Neural cell (in vitro differentiated cells): ENCODE measurements around the gene PYGL. TPM values are rescaled to one million over a fixed set of nuclear protein-coding genes. Genes with fewer than 3 reads are reported as not detected.
A peak's percentile ranks its signal among the peaks of the same experiment; 100 is the strongest.

Source experiments
- H2AFZ ChIP-seq: fragments of 200-600, 300-800 bp; sonication (generic), shearing (Covaris generic); 2 replicates; pipeline ENCODE4 v1.6.0; 2014; ENCODE audit warnings: low read depth, mild to moderate bottlenecking, antibody characterized with exemption, low read length, moderate library complexity
- H3F3A ChIP-seq: fragments of 200-600 bp; shearing (Covaris generic); 2 replicates; pipeline ENCODE4 v1.6.1; 2016; ENCODE audit warnings: mild to moderate bottlenecking, moderate library complexity, mixed read lengths, antibody characterized with exemption, low read length; ENCODE audit not compliant: insufficient read depth, poor library complexity, severe bottlenecking
- H3K27ac ChIP-seq: fragments of 200-600, 300-800 bp; sonication (generic), shearing (Covaris generic); 2 replicates; pipeline ENCODE4 v1.5.1; 2014; ENCODE audit warnings: mild to moderate bottlenecking, low read length, moderate library complexity
- H3K27me3 ChIP-seq: fragments of 300-800, 200-600 bp; sonication (generic), shearing (Covaris generic); 2 replicates; pipeline ENCODE4 v1.6.0; 2014; ENCODE audit warnings: mild to moderate bottlenecking, low read depth, low read length, moderate library complexity; ENCODE audit not compliant: insufficient read depth
- H3K36me3 ChIP-seq: fragments of 300-800, 200-600 bp; sonication (generic), shearing (Covaris generic); 2 replicates; pipeline ENCODE4 v1.5.1; 2014; ENCODE audit warnings: mild to moderate bottlenecking, antibody characterized with exemption, low read length, moderate library complexity; ENCODE audit not compliant: insufficient read depth
- H3K4me2 ChIP-seq: fragments of 300-800, 200-600 bp; sonication (generic), shearing (Covaris generic); 2 replicates; pipeline ENCODE4 v1.6.0; 2014; ENCODE audit warnings: mild to moderate bottlenecking, low read length
- H3K4me3 ChIP-seq: fragments of 300-800, 200-600 bp; sonication (generic), shearing (Covaris generic); 2 replicates; pipeline ENCODE4 v1.5.1; 2014; ENCODE audit warnings: mild to moderate bottlenecking, low read length, moderate library complexity
- H3K79me2 ChIP-seq: fragments of 200-600 bp; shearing (Covaris generic); replicated peaks from 2 replicates; pipeline ENCODE4 v1.6.0; 2014; ENCODE audit warnings: mild to moderate bottlenecking, low read length, moderate library complexity; ENCODE audit not compliant: insufficient read depth
- H3K9ac ChIP-seq: fragments of 300-800, 200-600 bp; sonication (generic), shearing (Covaris generic); 2 replicates; pipeline ENCODE4 v1.6.1; 2016; ENCODE audit warnings: mild to moderate bottlenecking, low read length, mixed read lengths
- H3K9me2 ChIP-seq: fragments of 200-600 bp; shearing (Covaris generic); 2 replicates; pipeline ENCODE4 v1.6.1; 2016; ENCODE audit warnings: mild to moderate bottlenecking, low read length, mixed read lengths; ENCODE audit not compliant: insufficient read depth
- H3K9me3 ChIP-seq: fragments of 200-600, 300-800 bp; sonication (generic), shearing (Covaris generic); 2 replicates; pipeline ENCODE4 v1.6.1; 2016; ENCODE audit warnings: mild to moderate bottlenecking, mixed run types, low read length, moderate library complexity, mixed read lengths
- H4K20me1 ChIP-seq: fragments of 200-600 bp; shearing (Covaris generic); 2 replicates; pipeline ENCODE4 v1.6.1; 2016; ENCODE audit warnings: mild to moderate bottlenecking, mixed run types; ENCODE audit not compliant: insufficient read depth
- CTCF ChIP-seq: fragments of 450-650 bp; IDR thresholded peaks from 2 replicates; pipeline ENCODE4 v1.5.1; 2014; ENCODE audit warnings: antibody characterized with exemption, mild to moderate bottlenecking, moderate library complexity; ENCODE audit not compliant: poor library complexity, severe bottlenecking
- EP300 ChIP-seq: fragments of 450-650 bp; conservative IDR thresholded peaks from 2 replicates; pipeline ENCODE4 v1.6.1; 2014; ENCODE audit warnings: antibody characterized with exemption, mild to moderate bottlenecking, moderate library complexity; ENCODE audit not compliant: poor library complexity, severe bottlenecking
- EZH2 ChIP-seq: fragments of 200-600, 300-800 bp; shearing (Covaris generic), sonication (generic); IDR thresholded peaks from 2 replicates; pipeline ENCODE4 v1.6.1; 2014; ENCODE audit warnings: antibody characterized with exemption, low read length, borderline replicate concordance, mild to moderate bottlenecking; ENCODE audit not compliant: insufficient read depth, poor library complexity, severe bottlenecking
- MXI1 ChIP-seq: fragments of 450-650 bp; conservative IDR thresholded peaks from 2 replicates; pipeline ENCODE4 v1.6.1; 2014; ENCODE audit warnings: antibody characterized with exemption, mild to moderate bottlenecking; ENCODE audit not compliant: poor library complexity, severe bottlenecking
- POLR2AphosphoS5 ChIP-seq: IDR thresholded peaks from 2 replicates; pipeline ENCODE4 v1.6.1; 2012
- RAD21 ChIP-seq: fragments of 450-650 bp; conservative IDR thresholded peaks from 2 replicates; pipeline ENCODE4 v1.6.1; 2014; ENCODE audit warnings: antibody characterized with exemption, mild to moderate bottlenecking, moderate library complexity
- REST ChIP-seq: IDR thresholded peaks from 2 replicates; pipeline ENCODE4 v1.6.1; 2012; ENCODE audit warnings: borderline replicate concordance
- SMC3 ChIP-seq: fragments of 450-650 bp; conservative IDR thresholded peaks from 2 replicates; pipeline ENCODE4 v1.6.1; 2014; ENCODE audit warnings: antibody characterized with exemption, mild to moderate bottlenecking, moderate library complexity; ENCODE audit not compliant: poor library complexity
- TAF1 ChIP-seq: IDR thresholded peaks from 2 replicates; pipeline ENCODE4 v1.6.1; 2012; ENCODE audit warnings: low read depth
- polyA minus RNA-seq: library from RNA; depleted of rRNA, polyadenylated mRNA; stranded (reverse); fragments of >200 nt; gene quantifications from 2 replicates; pipeline ENCODE4 v1.2.3, GENCODE V29; 2014
- polyA plus RNA-seq: library from polyadenylated mRNA; depleted of rRNA; stranded (reverse); fragments of >200 nt; gene quantifications from 2 replicates; pipeline ENCODE4 v1.2.3, GENCODE V29; 2014

PYGL gene
- polyA plus RNA-seq (0.10 TPM in 1 of 2 replicates, not detected in the other), polyA minus RNA-seq (0.24 TPM in 1 of 2 replicates, not detected in the other)

GRCh38 chr14:50943943-50944646 is at the start of gene PYGL:
TSS of gene PYGL (minus strand) at chr14:50944483. CDS start at chr14:50944403, 80 bp downstream.
- Histone ChIP-seq H3K9me3 (no peaks in the 10 kb centered on the region), H3K4me2 (peak within 1 kb of the TSS; percentile 24), H3K36me3 (no peaks in the 10 kb centered on the region), H3K79me2 (no peaks in the 10 kb centered on the region), H2AFZ (no peak within 1 kb of the TSS), H3K27me3 (peaks cover 28% of the 10 kb centered on the region), H3K4me3 (peak within 1 kb of the TSS; percentile 78), H3F3A (no peaks in the 10 kb centered on the region), H3K9ac (peak within 1 kb of the TSS; percentile 27), H4K20me1 (no peaks in the 10 kb centered on the region), H3K27ac (no peak within 1 kb of the TSS), H3K9me2 (no peaks in the 10 kb centered on the region)
- TF ChIP-seq EP300, result no peak
- no peak for TF ChIP-seq TAF1
- peak; percentile 16 for TF ChIP-seq POLR2AphosphoS5
- no peak for TF ChIP-seq EZH2
- no peak for TF ChIP-seq REST
- TF ChIP-seq RAD21, result peak; percentile 36
- peak; percentile 43 for TF ChIP-seq SMC3
- peak; percentile 55 for TF ChIP-seq MXI1
- TF ChIP-seq CTCF, result peak; percentile 42

- Histone ChIP-seq H2AFZ (no peak overlapping the region), H3F3A (no peaks in the 10 kb centered on the region), H4K20me1 (no peaks in the 10 kb centered on the region), H3K36me3 (no peaks in the 10 kb centered on the region), H3K27me3 (no peaks in the 10 kb centered on the region), H3K27ac (no peak overlapping the region), H3K4me2 (no peak overlapping the region), H3K9me2 (no peaks in the 10 kb centered on the region), H3K4me3 (no peak overlapping the region), H3K9me3 (no peaks in the 10 kb centered on the region), H3K9ac (no peak overlapping the region), H3K79me2 (no peaks in the 10 kb centered on the region)
- TF ChIP-seq SMC3 (no peak), MXI1 (no peak), EP300 (no peak), EZH2 (no peak), CTCF (no peak), POLR2AphosphoS5 (no peak), REST (no peak), RAD21 (no peak), TAF1 (no peak)
These were observed 41.6 kb upstream of the PYGL start for GRCh38 chr14:50985859-50986331.
